HCT116 (cell line): ENCODE data around the gene NCBP3.

ENCODE experiments used
- ATF3 ChIP-seq: IDR thresholded peaks from 2 replicates; pipeline ENCODE4 v1.6.1; 2012
- POLR2A ChIP-seq: IDR thresholded peaks from 2 replicates; pipeline ENCODE4 v1.7.0; 2011; ENCODE audit warnings: borderline replicate concordance; ENCODE audit not compliant: insufficient read depth, insufficient read length; ENCODE audit errors: extremely low read depth
- POLR2AphosphoS5 ChIP-seq: IDR thresholded peaks from 2 replicates; pipeline ENCODE4 v1.6.1; 2011; ENCODE audit warnings: mild to moderate bottlenecking, low read depth, low read length, moderate library complexity
- RAD21 ChIP-seq: IDR thresholded peaks from 2 replicates; pipeline ENCODE4 v1.6.1; 2012; ENCODE audit warnings: low read depth, mild to moderate bottlenecking
- ZNF274 ChIP-seq: fragments of 200-500 bp; sonication (Bioruptor generic); IDR thresholded peaks from 2 replicates; pipeline ENCODE4 v1.6.1; 2014; ENCODE audit warnings: mild to moderate bottlenecking, low read depth, low read length, inconsistent platforms
- TF ChIP-seq, protein P1 (sequence below), 3 experiments: fragments of 200-600 bp in 1 of 3; sonication (generic) in 1 of 3; IDR thresholded peaks in 2 of 3; conservative IDR thresholded peaks in 1 of 3; 2 replicates each; pipeline ENCODE4 v1.5.1; 2012 to 2017; ENCODE audit warnings: low read depth in 2 of 3, low read length in 2 of 3, antibody characterized with exemption in 1 of 3, borderline replicate concordance in 1 of 3, control low read depth in 1 of 3, mild to moderate bottlenecking in 1 of 3, mixed read lengths in 1 of 3, mixed run types in 1 of 3, moderate library complexity in 1 of 3; ENCODE audit not compliant: insufficient read depth in 1 of 3

GRCh38 chr17:3880983-3881382, 34.9 kb upstream of the NCBP3 start:
- TF ChIP-seq, protein P1, sequence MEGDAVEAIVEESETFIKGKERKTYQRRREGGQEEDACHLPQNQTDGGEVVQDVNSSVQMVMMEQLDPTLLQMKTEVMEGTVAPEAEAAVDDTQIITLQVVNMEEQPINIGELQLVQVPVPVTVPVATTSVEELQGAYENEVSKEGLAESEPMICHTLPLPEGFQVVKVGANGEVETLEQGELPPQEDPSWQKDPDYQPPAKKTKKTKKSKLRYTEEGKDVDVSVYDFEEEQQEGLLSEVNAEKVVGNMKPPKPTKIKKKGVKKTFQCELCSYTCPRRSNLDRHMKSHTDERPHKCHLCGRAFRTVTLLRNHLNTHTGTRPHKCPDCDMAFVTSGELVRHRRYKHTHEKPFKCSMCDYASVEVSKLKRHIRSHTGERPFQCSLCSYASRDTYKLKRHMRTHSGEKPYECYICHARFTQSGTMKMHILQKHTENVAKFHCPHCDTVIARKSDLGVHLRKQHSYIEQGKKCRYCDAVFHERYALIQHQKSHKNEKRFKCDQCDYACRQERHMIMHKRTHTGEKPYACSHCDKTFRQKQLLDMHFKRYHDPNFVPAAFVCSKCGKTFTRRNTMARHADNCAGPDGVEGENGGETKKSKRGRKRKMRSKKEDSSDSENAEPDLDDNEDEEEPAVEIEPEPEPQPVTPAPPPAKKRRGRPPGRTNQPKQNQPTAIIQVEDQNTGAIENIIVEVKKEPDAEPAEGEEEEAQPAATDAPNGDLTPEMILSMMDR (IDR thresholded peaks at IDR 0.05 in 2 of 3, conservative IDR thresholded peaks at IDR 0.05 in 1 of 3; ENCODE audit: borderline replicate concordance in 1 of 3, insufficient read depth in 1 of 3, low read depth in 2 of 3, low read length in 2 of 3): no peak
- TF ChIP-seq POLR2AphosphoS5: no peak
- TF ChIP-seq ZNF274: no peak
- no peak for TF ChIP-seq ATF3
- TF ChIP-seq POLR2A: no peak
- TF ChIP-seq RAD21: no peak
